H9 (cell line): ENCODE results near the gene NUTF2. TPM values are rescaled to one million over a fixed set of nuclear protein-coding genes. Genes with fewer than 3 reads are reported as not detected.
"Not testable (repeated sequence)": the region's sequence is repeated elsewhere in the genome, so short reads cannot be mapped to it uniquely, and the experiment has no call there.

Experiments used
- DNase-seq: peaks from one replicate; pipeline ENCODE4 v3.0.0-alpha.2; 2017
- H2AFZ ChIP-seq: one replicate; pipeline ENCODE4 v1.6.1; 2013; ENCODE audit warnings: mild to moderate bottlenecking, low read length, control low read depth, moderate library complexity
- H2AK5ac ChIP-seq: 2 replicates; pipeline ENCODE4 v1.6.1; 2013; ENCODE audit warnings: low read length, control low read depth, mixed read lengths; ENCODE audit not compliant: insufficient read length
- H2BK120ac ChIP-seq: one replicate; pipeline ENCODE4 v1.6.1; 2013; ENCODE audit warnings: low read depth, mild to moderate bottlenecking, low read length, control low read depth, inconsistent platforms; ENCODE audit not compliant: poor library complexity, severe bottlenecking
- H2BK12ac ChIP-seq: 2 replicates; pipeline ENCODE4 v1.6.1; 2013; ENCODE audit warnings: low read length, control low read depth, mixed read lengths, low read depth; ENCODE audit not compliant: insufficient read length
- H2BK15ac ChIP-seq: 2 replicates; pipeline ENCODE4 v1.6.1; 2013; ENCODE audit warnings: low read depth, low read length, control low read depth
- H2BK20ac ChIP-seq: one replicate; pipeline ENCODE4 v1.6.1; 2013; ENCODE audit warnings: low read depth, mild to moderate bottlenecking, low read length, control low read depth, inconsistent platforms; ENCODE audit not compliant: poor library complexity, severe bottlenecking
- H2BK5ac ChIP-seq: 2 replicates; pipeline ENCODE4 v1.6.1; 2013; ENCODE audit warnings: low read length, control low read depth, mixed read lengths; ENCODE audit not compliant: insufficient read length
- H3K14ac ChIP-seq: 2 replicates; pipeline ENCODE4 v1.6.1; 2013; ENCODE audit warnings: low read length, control low read depth; ENCODE audit not compliant: insufficient read depth
- H3K18ac ChIP-seq: 2 replicates; pipeline ENCODE4 v1.6.1; 2013; ENCODE audit warnings: low read depth, mild to moderate bottlenecking, mixed read lengths, low read length, control low read depth; ENCODE audit not compliant: insufficient read length
- H3K23ac ChIP-seq: 2 replicates; pipeline ENCODE4 v1.6.1; 2013; ENCODE audit warnings: low read length, control low read depth, mixed read lengths, low read depth; ENCODE audit not compliant: insufficient read length
- H3K23me2 ChIP-seq: 2 replicates; pipeline ENCODE4 v1.6.1; 2013; ENCODE audit warnings: low read depth, mild to moderate bottlenecking, mixed read lengths, low read length, control low read depth; ENCODE audit not compliant: insufficient read length, poor library complexity, severe bottlenecking
- H3K27ac ChIP-seq: 2 replicates; pipeline ENCODE4 v1.5.1; 2013; ENCODE audit warnings: low read length, control low read depth, mixed read lengths, low read depth; ENCODE audit not compliant: insufficient read length
- H3K27me3 ChIP-seq: 2 replicates; pipeline ENCODE4 v1.6.1; 2013; ENCODE audit warnings: low read length, control low read depth, inconsistent platforms; ENCODE audit not compliant: insufficient read depth
- H3K4ac ChIP-seq: 2 replicates; pipeline ENCODE4 v1.6.1; 2013; ENCODE audit warnings: low read depth, mild to moderate bottlenecking, control low read depth, inconsistent platforms, low read length, moderate library complexity
- H3K4me1 ChIP-seq: 2 replicates; pipeline ENCODE4 v1.6.1; 2013; ENCODE audit warnings: low read length, control low read depth, inconsistent platforms; ENCODE audit not compliant: insufficient read depth
- H3K4me2 ChIP-seq: 2 replicates; pipeline ENCODE4 v1.6.1; 2013; ENCODE audit warnings: low read length, control low read depth, mixed read lengths; ENCODE audit not compliant: insufficient read length, insufficient read depth
- H3K56ac ChIP-seq: 2 replicates; pipeline ENCODE4 v1.6.1; 2013; ENCODE audit warnings: low read depth, mild to moderate bottlenecking, mixed read lengths, low read length, control low read depth; ENCODE audit not compliant: insufficient read length
- H3K79me1 ChIP-seq: 2 replicates; pipeline ENCODE4 v1.6.1; 2013; ENCODE audit warnings: low read depth, mild to moderate bottlenecking, moderate library complexity, low read length, control low read depth, inconsistent platforms; ENCODE audit not compliant: insufficient read depth, poor library complexity, severe bottlenecking
- H3K79me2 ChIP-seq: 2 replicates; pipeline ENCODE4 v1.6.1; 2013; ENCODE audit warnings: low read length, control low read depth, inconsistent platforms; ENCODE audit not compliant: insufficient read depth
- H3K9ac ChIP-seq: 2 replicates; pipeline ENCODE4 v1.6.1; 2013; ENCODE audit warnings: low read length, control low read depth, mixed read lengths; ENCODE audit not compliant: insufficient read length; ENCODE audit errors: extremely low read depth
- H3K9me3 ChIP-seq: one replicate; pipeline ENCODE4 v1.6.1; 2013; ENCODE audit warnings: low read depth, low read length, inconsistent platforms; ENCODE audit not compliant: control insufficient read depth
- H3T11ph ChIP-seq: one replicate; pipeline ENCODE4 v1.6.1; 2013; ENCODE audit warnings: mild to moderate bottlenecking, low read length, control low read depth, inconsistent platforms
- H4K20me1 ChIP-seq: one replicate; pipeline ENCODE4 v1.6.1; 2013; ENCODE audit not compliant: control insufficient read depth, insufficient read length, insufficient read depth
- H4K5ac ChIP-seq: 2 replicates; pipeline ENCODE4 v1.6.1; 2013; ENCODE audit warnings: low read depth, mild to moderate bottlenecking, mixed read lengths, low read length, control low read depth; ENCODE audit not compliant: insufficient read length
- H4K8ac ChIP-seq: replicated peaks from 2 replicates; pipeline ENCODE4 v1.6.1; 2013; ENCODE audit warnings: low read length, control low read depth, mixed read lengths, low read depth; ENCODE audit not compliant: insufficient read length
- H4K91ac ChIP-seq: 2 replicates; pipeline ENCODE4 v1.6.1; 2013; ENCODE audit warnings: low read depth, mild to moderate bottlenecking, moderate library complexity, mixed read lengths, low read length, control low read depth; ENCODE audit not compliant: insufficient read length
- H3K27ac Mint-ChIP-seq, 3 experiments: 2 replicates in 2 of 3; 3 replicates in 1 of 3; pipeline ENCODE4 v1.8.0; 2020 to 2021; ENCODE audit warnings: mixed read lengths in 3 of 3, mild to moderate bottlenecking in 1 of 3, moderate library complexity in 1 of 3
- H3K27me3 Mint-ChIP-seq: 2 replicates; pipeline ENCODE4 v1.8.0; 2021; ENCODE audit warnings: low read depth, mild to moderate bottlenecking, moderate library complexity, mixed read lengths
- H3K36me3 Mint-ChIP-seq, 3 experiments: 2 replicates in 2 of 3; 3 replicates in 1 of 3; pipeline ENCODE4 v1.8.0; 2020 to 2021; ENCODE audit warnings: low read depth in 3 of 3, mixed read lengths in 3 of 3; ENCODE audit not compliant: insufficient read depth in 1 of 3
- H3K4me1 Mint-ChIP-seq, 2 experiments: 2 replicates each; pipeline ENCODE4 v1.8.0; 2020; ENCODE audit warnings: mixed read lengths in 2 of 2
- H3K4me3 Mint-ChIP-seq, 2 experiments: 2 replicates in 1 of 2; 3 replicates in 1 of 2; pipeline ENCODE4 v1.8.0; 2020 to 2021; ENCODE audit warnings: mild to moderate bottlenecking in 2 of 2, mixed read lengths in 2 of 2, moderate library complexity in 1 of 2
- H3K9me3 Mint-ChIP-seq, 2 experiments: 2 replicates in 1 of 2; 3 replicates in 1 of 2; pipeline ENCODE4 v1.8.0; 2020; ENCODE audit warnings: mild to moderate bottlenecking in 2 of 2, mixed read lengths in 2 of 2, moderate library complexity in 1 of 2
- CTCF ChIP-seq: fragments of 200-600 bp; sonication (generic); conservative IDR thresholded peaks from 3 replicates; pipeline ENCODE4 v1.8.0; 2021; ENCODE audit warnings: antibody characterized with exemption, mild to moderate bottlenecking
- WGBS: extraction: QIAGEN DNeasy Blood & Tissue Kit; methylation state at CpG from one replicate; pipeline ENCODE4 v1.1.7; 2013; ENCODE audit warnings: missing lambda C conversion rate, low lambda C conversion rate, mixed read lengths; ENCODE audit not compliant: insufficient read length; ENCODE audit errors: extremely low coverage; 5-methylcytosine and 5-hydroxymethylcytosine counted together
- total RNA-seq: library from RNA; stranded (reverse); gene quantifications from 2 replicates; pipeline ENCODE4 v1.2.1, GENCODE V29; 2021

NUTF2 gene
- total RNA-seq, 1 experiment from 2014 or later: 198 TPM

- H3K27ac Mint-ChIP-seq: peak overlapping the region; percentile 57 to 87 (median 77); a peak in 5 of 7 replicates
- H3K4ac ChIP-seq: no peak overlapping the region
- no peak overlapping the region for H2BK12ac ChIP-seq
- H3K18ac ChIP-seq: no peak overlapping the region
- TF ChIP-seq CTCF: no peak
- no peak overlapping the region for H3T11ph ChIP-seq
- H4K5ac ChIP-seq: no peak overlapping the region
- no peak overlapping the region for H3K4me3 Mint-ChIP-seq
- peaks cover 19 to 30% of the 10 kb centered on the region in 2 experiments for H3K4me1 Mint-ChIP-seq
- no peak overlapping the region for H2BK5ac ChIP-seq
- no peak overlapping the region for H3K27ac ChIP-seq
- H3K27me3 Mint-ChIP-seq: no peaks in the 10 kb centered on the region
- peaks cover 3% of the 10 kb centered on the region for H3K79me1 ChIP-seq
- peaks cover 3% of the 10 kb centered on the region for H4K20me1 ChIP-seq
- no peak overlapping the region for H3K9ac ChIP-seq
- H3K27me3 ChIP-seq: no peaks in the 10 kb centered on the region
- H3K36me3 Mint-ChIP-seq: peaks cover 26 to 58% (median 54%) of the 10 kb centered on the region in 3 experiments
- H4K91ac ChIP-seq: no peak overlapping the region
- no peaks in the 10 kb centered on the region for H3K23me2 ChIP-seq
- no peak overlapping the region for H3K4me2 ChIP-seq
- H3K14ac ChIP-seq: no peak overlapping the region
- WGBS: no CpG with 5 or more reads among the region's 11 CpGs
- no peak overlapping the region for H2BK120ac ChIP-seq
- peaks cover 18% of the 10 kb centered on the region; the same call in 1 of the 2 replicates for H3K79me2 ChIP-seq
- no peak overlapping the region for H3K23ac ChIP-seq
- H2AK5ac ChIP-seq: no peak overlapping the region
- no peak overlapping the region for H3K56ac ChIP-seq
- H3K4me1 ChIP-seq: 0 out of 2 replicates have a peak, but pooled peaks cover 2% of the 10 kb centered on the region
- H3K9me3 ChIP-seq: no peaks in the 10 kb centered on the region
- no peaks in the 10 kb centered on the region for H3K9me3 Mint-ChIP-seq
- no peak overlapping the region for H4K8ac ChIP-seq
- DNase-seq: no peak
- no peak overlapping the region for H2BK20ac ChIP-seq
- no peak overlapping the region for H2BK15ac ChIP-seq
- no peak overlapping the region for H2AFZ ChIP-seq
Observed at GRCh38 chr16:67862623-67863583, 16.2 kb downstream of the NUTF2 start.

GRCh38 chr16:67864044-67864443, 17.3 kb downstream of the NUTF2 start:
- H3K27ac Mint-ChIP-seq, H4K5ac ChIP-seq, H4K8ac ChIP-seq, H3K27me3 ChIP-seq, H3K14ac ChIP-seq, H3K9ac ChIP-seq, H3K4me1 ChIP-seq, H4K91ac ChIP-seq, H3K27me3 Mint-ChIP-seq, H3K56ac ChIP-seq, H2BK12ac ChIP-seq, H3K23ac ChIP-seq, H3K27ac ChIP-seq, H3K4me3 Mint-ChIP-seq, H3K18ac ChIP-seq, H3K4me2 ChIP-seq, H3T11ph ChIP-seq, H2BK5ac ChIP-seq, H2AFZ ChIP-seq, H3K79me1 ChIP-seq, H3K4ac ChIP-seq, H2BK15ac ChIP-seq, DNase-seq, H3K9me3 ChIP-seq, H2BK20ac ChIP-seq, H2AK5ac ChIP-seq, H3K23me2 ChIP-seq, H3K9me3 Mint-ChIP-seq, H4K20me1 ChIP-seq, H2BK120ac ChIP-seq, H3K79me2 ChIP-seq: not testable (repeated sequence)
- Mint-ChIP-seq H3K36me3 (peaks cover 27 to 60% (median 56%) of the 10 kb centered on the region in 3 experiments), H3K4me1 (peaks cover 13 to 21% of the 10 kb centered on the region in 2 experiments; a peak in 3 of 4 replicates)
- WGBS: no CpG with 5 or more reads among the region's 6 CpGs
